Measurements from ENCODE around the gene SHPK. TPM values are rescaled to one million over a fixed set of nuclear protein-coding genes. Genes with fewer than 3 reads are reported as not detected.

The SHPK gene
- total and polyA plus RNA-seq, 12 donors = 2.3 to 7.6 (median 4.2) TPM

DNA sequence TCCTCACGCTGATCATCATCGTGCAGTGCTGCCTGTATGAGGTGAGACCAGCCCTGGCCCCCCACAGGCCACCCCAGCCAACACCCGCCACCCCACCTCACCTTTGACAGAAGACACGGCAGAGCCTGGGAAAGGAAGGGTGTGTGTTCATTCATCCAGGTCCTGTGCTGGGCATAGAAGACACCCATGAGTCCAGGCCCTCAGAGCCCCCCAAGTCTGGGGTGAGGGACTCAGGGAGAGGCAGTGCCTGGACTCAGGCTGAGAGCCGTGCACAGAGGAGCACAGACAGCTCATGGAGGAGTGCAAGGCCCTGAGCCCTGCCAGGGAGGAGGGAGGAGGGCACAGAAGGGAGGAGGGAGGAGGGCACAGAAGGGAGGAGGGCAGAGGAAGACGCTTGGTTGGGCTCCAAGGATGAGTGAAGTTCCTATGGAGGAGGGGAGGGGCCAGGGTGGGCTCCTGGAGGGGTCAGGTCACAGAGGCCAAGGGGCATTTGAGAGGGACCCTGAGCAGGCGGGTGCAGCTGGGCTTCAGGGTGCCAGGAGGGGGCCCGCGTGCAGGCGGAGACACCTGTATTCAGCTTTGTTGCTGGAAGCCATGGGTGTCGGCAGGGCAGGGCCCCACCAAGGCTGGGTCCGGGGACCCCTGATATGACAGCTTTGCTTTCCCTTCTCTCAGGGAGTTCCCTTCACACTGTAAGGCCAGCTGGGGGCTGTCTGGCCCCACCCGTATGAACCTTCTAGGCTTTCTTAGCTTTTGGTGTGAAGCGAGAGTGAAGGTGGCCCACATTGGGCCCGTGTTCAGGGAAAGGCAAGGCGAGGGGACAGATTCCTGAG lies 20.9 kb upstream of the SHPK start:
- intact Hi-C loops (cut with DNase I) = no loop called here
- DNase-seq = no peak
- Histone ChIP-seq H3K9me3 (no peaks in the 10 kb centered on the region), H3K4me1 (peaks cover 21 to 39% (median 28%) of the 10 kb centered on the region in 9 donors), H3K36me3 (peaks cover 0 to 41% (median 3%) of the 10 kb centered on the region in 9 donors), H3K27me3 (no peaks in the 10 kb centered on the region), H3K27ac (peak overlapping the region in 1 of 10 donors; percentile 15), H3K4me3 (no peak overlapping the region)
- WGBS, 2 donors = 81 to 91% methylated on average over 16 of the region's 16 CpGs
- ATAC-seq = no peak
- TF ChIP-seq, protein P1, sequence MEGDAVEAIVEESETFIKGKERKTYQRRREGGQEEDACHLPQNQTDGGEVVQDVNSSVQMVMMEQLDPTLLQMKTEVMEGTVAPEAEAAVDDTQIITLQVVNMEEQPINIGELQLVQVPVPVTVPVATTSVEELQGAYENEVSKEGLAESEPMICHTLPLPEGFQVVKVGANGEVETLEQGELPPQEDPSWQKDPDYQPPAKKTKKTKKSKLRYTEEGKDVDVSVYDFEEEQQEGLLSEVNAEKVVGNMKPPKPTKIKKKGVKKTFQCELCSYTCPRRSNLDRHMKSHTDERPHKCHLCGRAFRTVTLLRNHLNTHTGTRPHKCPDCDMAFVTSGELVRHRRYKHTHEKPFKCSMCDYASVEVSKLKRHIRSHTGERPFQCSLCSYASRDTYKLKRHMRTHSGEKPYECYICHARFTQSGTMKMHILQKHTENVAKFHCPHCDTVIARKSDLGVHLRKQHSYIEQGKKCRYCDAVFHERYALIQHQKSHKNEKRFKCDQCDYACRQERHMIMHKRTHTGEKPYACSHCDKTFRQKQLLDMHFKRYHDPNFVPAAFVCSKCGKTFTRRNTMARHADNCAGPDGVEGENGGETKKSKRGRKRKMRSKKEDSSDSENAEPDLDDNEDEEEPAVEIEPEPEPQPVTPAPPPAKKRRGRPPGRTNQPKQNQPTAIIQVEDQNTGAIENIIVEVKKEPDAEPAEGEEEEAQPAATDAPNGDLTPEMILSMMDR (IDR thresholded peaks at IDR 0.05) = no peak

DNA sequence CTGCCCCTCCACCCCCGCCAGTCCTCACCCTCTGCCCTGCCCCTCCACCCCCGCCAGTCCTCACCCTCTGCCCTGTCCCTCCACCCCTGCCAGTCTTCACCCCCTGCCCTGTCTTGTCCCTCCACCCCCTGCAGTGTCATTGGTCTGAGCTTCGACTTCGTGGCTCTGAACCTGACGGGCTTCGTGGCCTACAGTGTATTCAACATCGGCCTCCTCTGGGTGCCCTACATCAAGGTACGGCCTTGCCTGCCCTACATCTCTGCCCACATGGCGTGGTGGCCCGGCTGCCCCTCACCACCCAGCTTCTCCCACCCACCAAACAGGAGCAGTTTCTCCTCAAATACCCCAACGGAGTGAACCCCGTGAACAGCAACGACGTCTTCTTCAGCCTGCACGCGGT lies 20.3 kb upstream of the SHPK start:
- H3K36me3 ChIP-seq = peaks cover 0 to 39% (median 0%) of the 10 kb centered on the region in 9 donors
- TF ChIP-seq, protein P1 (IDR thresholded peaks at IDR 0.05) = no peak

DNA sequence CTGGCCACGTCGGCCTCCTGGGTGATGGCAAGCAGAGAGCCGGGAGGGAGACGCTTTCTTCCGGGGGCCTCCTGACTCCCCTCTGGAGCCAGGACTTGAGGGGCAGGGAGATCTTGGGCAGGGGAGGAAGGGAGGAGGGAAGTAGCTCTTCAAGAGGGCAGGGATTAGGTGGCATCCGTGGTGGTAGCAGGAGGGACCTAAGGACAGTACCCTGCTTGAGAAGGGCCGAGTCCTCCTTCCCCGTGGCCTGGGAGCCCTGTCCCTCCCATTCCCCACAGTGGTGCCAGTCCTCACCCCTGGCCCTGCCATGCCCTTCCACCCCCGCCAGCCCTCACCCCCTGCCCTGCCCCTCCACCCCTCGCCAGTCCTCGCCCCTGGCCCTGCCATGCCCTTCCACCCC lies 19.7 kb upstream of the SHPK start:
- no peak for ATAC-seq
- H3K27ac ChIP-seq = no peak overlapping the region

More for the DNA sequence above, 20.3 kb upstream of the SHPK start:
- no peaks in the 10 kb centered on the region for H3K9me3 ChIP-seq
- intact Hi-C loops (cut with DNase I) = no loop called here
- ATAC-seq = no peak
- DNase-seq = no peak
- 89 to 92% methylated on average over 14 to 16 of the region's 16 CpGs for WGBS, 2 donors
- no peaks in the 10 kb centered on the region for H3K27me3 ChIP-seq
- H3K4me1 ChIP-seq = peaks cover 21 to 39% (median 28%) of the 10 kb centered on the region in 9 donors
- H3K4me3 ChIP-seq = no peak overlapping the region
- H3K27ac ChIP-seq = no peak overlapping the region

DNA sequence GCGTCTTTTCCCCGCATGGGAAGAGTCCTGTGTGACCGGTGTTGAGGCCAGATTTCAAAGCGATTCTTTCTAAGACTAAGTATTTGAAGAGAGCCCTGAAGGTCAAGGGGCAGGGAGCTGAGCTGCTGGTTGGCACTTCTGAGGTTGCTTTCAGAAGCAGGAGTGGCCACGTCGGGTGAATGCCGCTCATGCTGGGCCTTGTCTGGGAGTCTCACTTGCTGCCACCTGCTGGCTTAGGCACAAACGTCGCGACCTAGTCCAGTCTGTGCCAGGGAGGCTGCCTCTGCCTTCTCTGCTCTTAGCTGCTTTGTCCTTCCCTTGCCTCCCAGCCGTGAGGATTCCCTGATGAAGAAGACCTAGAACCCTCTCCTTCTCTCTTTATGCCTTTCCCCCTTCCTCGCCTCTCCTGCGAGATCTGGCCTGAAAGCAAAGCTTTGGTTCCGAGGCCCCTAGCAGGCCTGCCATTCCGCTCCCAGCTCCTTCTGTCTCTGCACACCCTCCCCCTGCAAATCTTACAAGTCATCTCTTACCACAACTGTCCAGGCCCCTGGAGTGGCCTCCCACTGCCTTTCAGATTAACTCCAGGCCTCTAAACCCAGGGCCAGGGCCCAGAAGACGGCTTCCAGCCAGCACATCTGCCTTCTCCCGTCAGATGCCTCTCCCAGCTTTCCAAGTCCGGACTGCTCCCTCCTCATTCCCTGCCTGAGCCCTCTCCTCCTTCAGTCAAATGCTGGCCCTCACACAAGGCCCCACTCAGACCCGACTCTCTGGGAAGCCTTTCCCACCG lies 11.9 kb upstream of the SHPK start:
- 67 to 68% methylated on average over 20 of the region's 20 CpGs for WGBS, 2 donors
- no peaks in the 10 kb centered on the region for H3K9me3 ChIP-seq
- intact Hi-C loops (cut with DNase I) = loop anchor here in 3 of 10 donors (10.0 kb wide), 1 partner anchor 603 kb away; no protein-coding TSS in a partner anchor
- no peaks in the 10 kb centered on the region for H3K27me3 ChIP-seq
- H3K36me3 ChIP-seq = peaks cover 0 to 81% (median 10%) of the 10 kb centered on the region in 9 donors
- H3K27ac ChIP-seq = no peak overlapping the region
- H3K4me1 ChIP-seq = no peaks in the 10 kb centered on the region
- no peak overlapping the region for H3K4me3 ChIP-seq
- ATAC-seq (peak; percentile 68 to 83 (median 80)), DNase-seq (peak; percentile 52 to 53)
- TF ChIP-seq, protein P1 (IDR thresholded peaks at IDR 0.05) = peak in 8 of 9 donors; percentile 12 to 61 (median 52)

More for the DNA sequence above, 19.7 kb upstream of the SHPK start:
- H3K9me3 ChIP-seq = no peaks in the 10 kb centered on the region
- TF ChIP-seq, protein P1 (IDR thresholded peaks at IDR 0.05) = no peak
- H3K27me3 ChIP-seq = no peaks in the 10 kb centered on the region
- 88 to 92% methylated on average over 10 to 11 of the region's 11 CpGs for WGBS, 2 donors
- intact Hi-C loops (cut with DNase I) = no loop called here
- peaks cover 18 to 36% (median 25%) of the 10 kb centered on the region in 9 donors for H3K4me1 ChIP-seq
- H3K36me3 ChIP-seq = peaks cover 0 to 37% (median 0%) of the 10 kb centered on the region in 9 donors
- no peak for DNase-seq
- no peak overlapping the region for H3K4me3 ChIP-seq
